NCI-H2196 treated with DMSO at 0.1 percent for 48 hours (cell line): ENCODE data around the gene ZMYND10.

Experiments used
- DNase-seq: peaks from one replicate; lab custom pipeline; 2025; ENCODE audit not compliant: unreplicated experiment; lab: John Stamatoyannopoulos, UW

ZMYND10 gene

GRCh38 chr3:50327129-50327528 is 18.4 kb downstream of the ZMYND10 start:
- no peak for DNase-seq

GRCh38 chr3:50326182-50326541 is 19.4 kb downstream of the ZMYND10 start:
- DNase-seq, result no peak

GRCh38 chr3:50325497-50326181 is 19.9 kb downstream of the ZMYND10 start:
- DNase-seq, result no peak

GRCh38 chr3:50325113-50325480 is 20.4 kb downstream of the ZMYND10 start:
- no peak for DNase-seq

GRCh38 chr3:50324351-50325112 is 21.0 kb downstream of the ZMYND10 start:
- DNase-seq, result no peak

- no peak for DNase-seq
Observed at GRCh38 chr3:50323614-50324199, 21.8 kb downstream of the ZMYND10 start.

- DNase-seq, result no peak
Observed at GRCh38 chr3:50323092-50323600, 22.4 kb downstream of the ZMYND10 start.

- DNase-seq, result peak; percentile 48
Observed at GRCh38 chr3:50322386-50323091, 23.0 kb downstream of the ZMYND10 start, which contains the start of gene HYAL2. TSS of gene HYAL2 (minus strand) at chr3:50322745. CDS start at chr3:50320489, 2,256 bp downstream.

GRCh38 chr3:50322115-50322385 is 23.5 kb downstream of the ZMYND10 start:
- no peak for DNase-seq

GRCh38 chr3:50321336-50322114 is 24.0 kb downstream of the ZMYND10 start:
- peak; percentile 69 for DNase-seq

GRCh38 chr3:50320853-50321335 is 24.6 kb downstream of the ZMYND10 start:
- DNase-seq, result no peak

- DNase-seq, result no peak
Observed at GRCh38 chr3:50319894-50320625, 25.5 kb downstream of the ZMYND10 start.

- DNase-seq, result no peak
Observed at GRCh38 chr3:50319181-50319893, 26.2 kb downstream of the ZMYND10 start.

GRCh38 chr3:50318615-50319014 is 26.9 kb downstream of the ZMYND10 start:
- no peak for DNase-seq

GRCh38 chr3:50318163-50318562 is 27.4 kb downstream of the ZMYND10 start:
- DNase-seq, result no peak

- DNase-seq, result no peak
Observed at GRCh38 chr3:50317300-50317699, 28.2 kb downstream of the ZMYND10 start.

- DNase-seq, result no peak
Observed at GRCh38 chr3:50316657-50317242, 28.8 kb downstream of the ZMYND10 start.

- no peak for DNase-seq
Observed at GRCh38 chr3:50314816-50315215, 30.7 kb downstream of the ZMYND10 start.

- DNase-seq, result no peak
Observed at GRCh38 chr3:50314342-50314741, 31.2 kb downstream of the ZMYND10 start.
